Natural killer cell (primary cell): ENCODE measurements around the gene IST1. TPM values are rescaled to one million over a fixed set of nuclear protein-coding genes. Genes with fewer than 3 reads are reported as not detected.

Experiments used
- ATAC-seq, 3 donors: fragments of 150-1000 bp in 2 of 3; fragments of 200-7000 bp in 1 of 3; cut with Tn5 transposase; 1 replicate in 1 of 3; 2 replicates in 2 of 3; pipeline ENCODE4 v1.10.0; 2021; ENCODE audit warnings: mild to moderate bottlenecking in 2 of 3, moderate library complexity in 2 of 3
- DNase-seq, 2 donors: peaks; one replicate each; pipeline versions ENCODE4 v3.0.0 to v3.0.0-alpha.2; 2013 to 2021; ENCODE audit warnings: mixed read lengths in 1 of 2
- H3K27ac ChIP-seq: one replicate; pipeline ENCODE4 v1.5.1; 2013; ENCODE audit warnings: mild to moderate bottlenecking, low read length
- H3K27me3 ChIP-seq: one replicate; pipeline ENCODE4 v1.6.1; 2013; ENCODE audit warnings: low read length; ENCODE audit not compliant: control insufficient read depth, insufficient read depth
- H3K36me3 ChIP-seq: one replicate; pipeline ENCODE4 v1.6.1; 2013; ENCODE audit warnings: low read length; ENCODE audit not compliant: control insufficient read depth, insufficient read depth
- H3K4me1 ChIP-seq: one replicate; pipeline ENCODE4 v1.6.1; 2013; ENCODE audit warnings: low read length; ENCODE audit not compliant: control insufficient read depth, insufficient read depth
- H3K4me3 ChIP-seq: one replicate; pipeline ENCODE4 v1.5.1; 2013; ENCODE audit warnings: low read length
- H3K9me3 ChIP-seq: one replicate; pipeline ENCODE4 v1.6.1; 2013; ENCODE audit warnings: low read length; ENCODE audit not compliant: control insufficient read depth, insufficient read depth
- H3K27ac Mint-ChIP-seq, 2 donors: one replicate each; pipeline ENCODE4 v1.8.0; 2022; ENCODE audit warnings: mild to moderate bottlenecking in 2 of 2, mixed read lengths in 2 of 2, moderate library complexity in 1 of 2
- H3K27me3 Mint-ChIP-seq, 2 donors: one replicate each; pipeline ENCODE4 v1.8.0; 2022; ENCODE audit warnings: low read depth in 2 of 2, mixed read lengths in 2 of 2
- H3K36me3 Mint-ChIP-seq: one replicate; pipeline ENCODE4 v1.8.0; 2022; ENCODE audit warnings: mixed read lengths
- H3K4me1 Mint-ChIP-seq, 2 donors: one replicate each; pipeline ENCODE4 v1.8.0; 2022; ENCODE audit warnings: mixed read lengths in 2 of 2
- H3K4me3 Mint-ChIP-seq: one replicate; pipeline ENCODE4 v1.8.0; 2022; ENCODE audit warnings: mild to moderate bottlenecking, moderate library complexity, mixed read lengths
- H3K9me3 Mint-ChIP-seq, 2 donors: one replicate each; pipeline ENCODE4 v1.8.0; 2022; ENCODE audit warnings: mixed read lengths in 2 of 2
- CTCF ChIP-seq: fragments of 200-600 bp; IDR thresholded peaks from one replicate; pipeline ENCODE4 v1.8.0; 2022; ENCODE audit warnings: antibody characterized with exemption
- WGBS: methylation state at CpG from one replicate; pipeline ENCODE4 v1.1.7; 2013; ENCODE audit warnings: missing lambda C conversion rate; ENCODE audit not compliant: insufficient coverage; 5-methylcytosine and 5-hydroxymethylcytosine counted together
- intact Hi-C: fragments of 100-400 bp; cut with micrococcal nuclease; formaldehyde crosslinking; loops from one replicate; pipeline ENCODE4 v1.14.2; 2022
- total RNA-seq, 4 donors: library from RNA; stranded (reverse); fragments of 120-200 nt in 1 of 4; gene quantifications; one replicate each; pipeline versions ENCODE4 v1.2.3 to v1.2.4, GENCODE V29; 2013 to 2022

Gene IST1
- total RNA-seq, 3 donors from 2014 or later (not counting 1 experiment from before 2014, with no cell fraction given) = 363 to 391 (median 378) TPM

- Histone ChIP-seq H3K4me1 (no peaks in the 10 kb centered on the region), H3K27ac (no peak overlapping the region), H3K36me3 (peaks cover 58% of the 10 kb centered on the region), H3K4me3 (no peak overlapping the region), H3K27me3 (no peaks in the 10 kb centered on the region), H3K9me3 (no peaks in the 10 kb centered on the region)
- Mint-ChIP-seq H3K36me3 (peaks cover 14% of the 10 kb centered on the region), H3K4me3 (no peak overlapping the region), H3K4me1 (peaks cover 9 to 10% of the 10 kb centered on the region in 2 donors), H3K9me3 (no peaks in the 10 kb centered on the region), H3K27me3 (no peaks in the 10 kb centered on the region), H3K27ac (peak overlapping the region; percentile 14 to 64)
- intact Hi-C loops = no loop called here
- DNase-seq = no peak
- TF ChIP-seq CTCF = no peak
- ATAC-seq = no peak
- 97% methylated on average over 3 of the region's 6 CpGs for WGBS
These were observed 36.3 kb downstream of the IST1 start for GRCh38 chr16:71931599-71931998.

GRCh38 chr16:71933017-71933416 lies 37.7 kb downstream of the IST1 start:
- Mint-ChIP-seq H3K4me1 (peaks cover 9 to 10% of the 10 kb centered on the region in 2 donors), H3K4me3 (no peak overlapping the region), H3K36me3 (peaks cover 2% of the 10 kb centered on the region), H3K27ac (peak overlapping the region; percentile 65 to 67), H3K27me3 (no peaks in the 10 kb centered on the region), H3K9me3 (no peaks in the 10 kb centered on the region)
- Histone ChIP-seq H3K4me1 (no peaks in the 10 kb centered on the region), H3K4me3 (no peak overlapping the region), H3K36me3 (peaks cover 44% of the 10 kb centered on the region), H3K27me3 (no peaks in the 10 kb centered on the region), H3K9me3 (no peaks in the 10 kb centered on the region), H3K27ac (no peak overlapping the region)
- ATAC-seq (no peak), DNase-seq (no peak)
- no peak for TF ChIP-seq CTCF
- intact Hi-C loops = no loop called here
- WGBS = 94% methylated on average over 1 of the region's 1 CpG

- Mint-ChIP-seq H3K9me3 (no peaks in the 10 kb centered on the region), H3K27me3 (no peaks in the 10 kb centered on the region), H3K4me3 (no peak overlapping the region), H3K27ac (peak overlapping the region; percentile 36 to 67), H3K36me3 (no peaks in the 10 kb centered on the region), H3K4me1 (peaks cover 2 to 9% of the 10 kb centered on the region in 2 donors)
- Histone ChIP-seq H3K36me3 (peaks cover 34% of the 10 kb centered on the region), H3K4me3 (no peak overlapping the region), H3K27me3 (no peaks in the 10 kb centered on the region), H3K27ac (no peak overlapping the region), H3K4me1 (no peaks in the 10 kb centered on the region), H3K9me3 (no peaks in the 10 kb centered on the region)
- DNase-seq = no peak
- ATAC-seq = no peak
- intact Hi-C loops = no loop called here
- WGBS = 91% methylated on average over 11 of the region's 11 CpGs
- TF ChIP-seq CTCF = no peak
These were observed 38.8 kb downstream of the IST1 start for GRCh38 chr16:71933913-71934695.
